Measurements from ENCODE around the gene PRKAR1A. TPM values are rescaled to one million over a fixed set of nuclear protein-coding genes. Genes with fewer than 3 reads are reported as not detected.

PRKAR1A gene
- total RNA-seq, 1 donor = 260 TPM

- H3K4me3 ChIP-seq (ENCODE audit: low read depth, low read length) = no peak overlapping the region
- no peak for TF ChIP-seq CTCF (IDR thresholded peaks at IDR 0.05; ENCODE audit: insufficient read depth, low read depth, low read length)
- no peak for DNase-seq (ENCODE audit: low read depth)
These were observed 72.5 kb downstream of the PRKAR1A start for GRCh38 chr17:68584581-68585303.

- no peak for DNase-seq (ENCODE audit: low read depth)
- TF ChIP-seq CTCF (IDR thresholded peaks at IDR 0.05; ENCODE audit: insufficient read depth, low read depth, low read length) = no peak
- no peak overlapping the region for H3K4me3 ChIP-seq (ENCODE audit: low read depth, low read length)
These were observed 73.4 kb downstream of the PRKAR1A start for GRCh38 chr17:68585643-68586042.

- TF ChIP-seq CTCF (IDR thresholded peaks at IDR 0.05; ENCODE audit: insufficient read depth, low read depth, low read length) = no peak
- H3K4me3 ChIP-seq (ENCODE audit: low read depth, low read length) = no peak overlapping the region
- DNase-seq (ENCODE audit: low read depth) = no peak
These were observed 74.8 kb downstream of the PRKAR1A start for GRCh38 chr17:68587026-68587425.

GRCh38 chr17:68587847-68588246, 75.6 kb downstream of the PRKAR1A start:
- no peak for TF ChIP-seq CTCF (IDR thresholded peaks at IDR 0.05; ENCODE audit: insufficient read depth, low read depth, low read length)
- no peak overlapping the region for H3K4me3 ChIP-seq (ENCODE audit: low read depth, low read length)
- no peak for DNase-seq (ENCODE audit: low read depth)

GRCh38 chr17:68588362-68588761, 76.1 kb downstream of the PRKAR1A start:
- no peak overlapping the region for H3K4me3 ChIP-seq (ENCODE audit: low read depth, low read length)
- no peak for DNase-seq (ENCODE audit: low read depth)
- no peak for TF ChIP-seq CTCF (IDR thresholded peaks at IDR 0.05; ENCODE audit: insufficient read depth, low read depth, low read length)

GRCh38 chr17:68589086-68589485, 76.9 kb downstream of the PRKAR1A start:
- H3K4me3 ChIP-seq (ENCODE audit: low read depth, low read length) = no peak overlapping the region
- DNase-seq (ENCODE audit: low read depth) = no peak
- TF ChIP-seq CTCF (IDR thresholded peaks at IDR 0.05; ENCODE audit: insufficient read depth, low read depth, low read length) = no peak

- H3K4me3 ChIP-seq (ENCODE audit: low read depth, low read length) = no peak overlapping the region
- DNase-seq (ENCODE audit: low read depth) = peak; percentile 43
- no peak for TF ChIP-seq CTCF (IDR thresholded peaks at IDR 0.05; ENCODE audit: insufficient read depth, low read depth, low read length)
These were observed 79.4 kb downstream of the PRKAR1A start for GRCh38 chr17:68591583-68591982.
